GM23338 (cell line): Measurements from ENCODE around the gene EFHB.

Experiments
- CREB1 ChIP-seq: fragments of 250-450 bp; sonication (Bioruptor Pico); IDR thresholded peaks from 2 replicates; pipeline ENCODE4 v1.5.0; 2020; ENCODE audit warnings: low read depth, mild to moderate bottlenecking, moderate library complexity
- ETS1 ChIP-seq: IDR thresholded peaks from 2 replicates; pipeline ENCODE4 v1.6.1; 2016; ENCODE audit warnings: antibody characterized with exemption
- EZH2 ChIP-seq: fragments of 200-600 bp; sonication (generic); IDR thresholded peaks from one replicate; pipeline ENCODE4 v1.8.0; 2017; ENCODE audit warnings: antibody characterized with exemption, mild to moderate bottlenecking, low read depth; ENCODE audit not compliant: unreplicated experiment
- EZH2phosphoT487 ChIP-seq: fragments of 200-600 bp; sonication (generic); IDR thresholded peaks from one replicate; pipeline ENCODE4 v1.8.1; 2018; ENCODE audit warnings: antibody characterized with exemption; ENCODE audit not compliant: unreplicated experiment
- JUNB ChIP-seq: IDR thresholded peaks from one replicate; pipeline ENCODE4 v1.6.1; 2016; ENCODE audit warnings: antibody characterized with exemption; ENCODE audit not compliant: unreplicated experiment
- NANOG ChIP-seq: IDR thresholded peaks from 2 replicates; pipeline ENCODE4 v1.6.1; 2016; ENCODE audit warnings: antibody characterized with exemption, borderline replicate concordance
- POLR2AphosphoS5 ChIP-seq: IDR thresholded peaks from 2 replicates; pipeline ENCODE4 v1.6.1; 2016; ENCODE audit warnings: antibody characterized with exemption, low read depth
- ZNF331 ChIP-seq: fragments of 250-450 bp; sonication (Bioruptor Pico); IDR thresholded peaks from 2 replicates; pipeline ENCODE4 v1.5.0; 2020; ENCODE audit warnings: low read depth, mild to moderate bottlenecking, moderate library complexity
- TF ChIP-seq, protein P1 (sequence below), 2 experiments: fragments of 200-600 bp in 1 of 2; sonication (generic) in 1 of 2; conservative IDR thresholded peaks; 2 replicates each; pipeline versions ENCODE4 v1.5.1 to v1.6.1; 2016 to 2017; ENCODE audit warnings: antibody characterized with exemption in 2 of 2, low read depth in 2 of 2, mild to moderate bottlenecking in 2 of 2, moderate library complexity in 1 of 2
- TF ChIP-seq, protein P2 (sequence below): IDR thresholded peaks from one replicate; pipeline ENCODE4 v1.6.1; 2018; ENCODE audit warnings: antibody characterized with exemption; ENCODE audit not compliant: unreplicated experiment

DNA sequence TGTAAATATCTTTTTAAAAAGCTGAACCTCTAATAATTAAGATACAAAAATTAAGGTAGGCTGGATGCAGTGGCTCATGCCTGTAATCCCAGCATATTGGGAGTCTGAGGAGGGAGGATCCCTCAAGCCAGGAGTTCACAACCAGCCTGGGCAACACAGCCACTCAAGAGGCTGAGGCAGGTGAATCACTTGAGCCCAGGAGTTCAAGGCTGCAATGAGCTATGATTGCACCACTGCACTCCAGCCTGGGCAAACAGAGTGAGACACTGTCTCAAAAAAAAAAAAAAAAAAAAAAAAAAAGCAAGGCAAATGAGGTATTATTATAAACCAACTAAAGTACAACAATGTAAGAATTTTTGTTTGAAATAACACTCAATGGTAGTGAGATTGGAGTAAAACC is 47.6 kb downstream of the EFHB start:
- TF ChIP-seq, protein P1, sequence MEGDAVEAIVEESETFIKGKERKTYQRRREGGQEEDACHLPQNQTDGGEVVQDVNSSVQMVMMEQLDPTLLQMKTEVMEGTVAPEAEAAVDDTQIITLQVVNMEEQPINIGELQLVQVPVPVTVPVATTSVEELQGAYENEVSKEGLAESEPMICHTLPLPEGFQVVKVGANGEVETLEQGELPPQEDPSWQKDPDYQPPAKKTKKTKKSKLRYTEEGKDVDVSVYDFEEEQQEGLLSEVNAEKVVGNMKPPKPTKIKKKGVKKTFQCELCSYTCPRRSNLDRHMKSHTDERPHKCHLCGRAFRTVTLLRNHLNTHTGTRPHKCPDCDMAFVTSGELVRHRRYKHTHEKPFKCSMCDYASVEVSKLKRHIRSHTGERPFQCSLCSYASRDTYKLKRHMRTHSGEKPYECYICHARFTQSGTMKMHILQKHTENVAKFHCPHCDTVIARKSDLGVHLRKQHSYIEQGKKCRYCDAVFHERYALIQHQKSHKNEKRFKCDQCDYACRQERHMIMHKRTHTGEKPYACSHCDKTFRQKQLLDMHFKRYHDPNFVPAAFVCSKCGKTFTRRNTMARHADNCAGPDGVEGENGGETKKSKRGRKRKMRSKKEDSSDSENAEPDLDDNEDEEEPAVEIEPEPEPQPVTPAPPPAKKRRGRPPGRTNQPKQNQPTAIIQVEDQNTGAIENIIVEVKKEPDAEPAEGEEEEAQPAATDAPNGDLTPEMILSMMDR (conservative IDR thresholded peaks at IDR 0.05; ENCODE audit: low read depth in 2 of 2), result no peak
- TF ChIP-seq EZH2phosphoT487, result no peak
- no peak for TF ChIP-seq NANOG
- no peak for TF ChIP-seq JUNB
- TF ChIP-seq, protein P2, sequence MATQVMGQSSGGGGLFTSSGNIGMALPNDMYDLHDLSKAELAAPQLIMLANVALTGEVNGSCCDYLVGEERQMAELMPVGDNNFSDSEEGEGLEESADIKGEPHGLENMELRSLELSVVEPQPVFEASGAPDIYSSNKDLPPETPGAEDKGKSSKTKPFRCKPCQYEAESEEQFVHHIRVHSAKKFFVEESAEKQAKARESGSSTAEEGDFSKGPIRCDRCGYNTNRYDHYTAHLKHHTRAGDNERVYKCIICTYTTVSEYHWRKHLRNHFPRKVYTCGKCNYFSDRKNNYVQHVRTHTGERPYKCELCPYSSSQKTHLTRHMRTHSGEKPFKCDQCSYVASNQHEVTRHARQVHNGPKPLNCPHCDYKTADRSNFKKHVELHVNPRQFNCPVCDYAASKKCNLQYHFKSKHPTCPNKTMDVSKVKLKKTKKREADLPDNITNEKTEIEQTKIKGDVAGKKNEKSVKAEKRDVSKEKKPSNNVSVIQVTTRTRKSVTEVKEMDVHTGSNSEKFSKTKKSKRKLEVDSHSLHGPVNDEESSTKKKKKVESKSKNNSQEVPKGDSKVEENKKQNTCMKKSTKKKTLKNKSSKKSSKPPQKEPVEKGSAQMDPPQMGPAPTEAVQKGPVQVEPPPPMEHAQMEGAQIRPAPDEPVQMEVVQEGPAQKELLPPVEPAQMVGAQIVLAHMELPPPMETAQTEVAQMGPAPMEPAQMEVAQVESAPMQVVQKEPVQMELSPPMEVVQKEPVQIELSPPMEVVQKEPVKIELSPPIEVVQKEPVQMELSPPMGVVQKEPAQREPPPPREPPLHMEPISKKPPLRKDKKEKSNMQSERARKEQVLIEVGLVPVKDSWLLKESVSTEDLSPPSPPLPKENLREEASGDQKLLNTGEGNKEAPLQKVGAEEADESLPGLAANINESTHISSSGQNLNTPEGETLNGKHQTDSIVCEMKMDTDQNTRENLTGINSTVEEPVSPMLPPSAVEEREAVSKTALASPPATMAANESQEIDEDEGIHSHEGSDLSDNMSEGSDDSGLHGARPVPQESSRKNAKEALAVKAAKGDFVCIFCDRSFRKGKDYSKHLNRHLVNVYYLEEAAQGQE, result no peak
- TF ChIP-seq ETS1, result no peak
- no peak for TF ChIP-seq POLR2AphosphoS5
- TF ChIP-seq CREB1 (CRISPR knock-in tag), result no peak
- no peak for TF ChIP-seq EZH2
- no peak for TF ChIP-seq ZNF331 (CRISPR knock-in tag)
